A549 (cell line): ENCODE data around the gene SELP. TPM values are rescaled to one million over a fixed set of nuclear protein-coding genes. Genes with fewer than 3 reads are reported as not detected.
A peak's percentile ranks its signal among the peaks of the same experiment; 100 is the strongest.

Experiments used
- ATAC-seq, 2 experiments: fragments of 200-7000 bp in 1 of 2; fragments of >200 bp in 1 of 2; cut with Nextera tagmentation in 1 of 2; cut with Tn5 transposase in 1 of 2; 3 replicates each; pipeline versions ENCODE4 v1.8.0 to v1.9.1; 2018 to 2020; ENCODE audit warnings: mild to moderate bottlenecking in 1 of 2, moderate library complexity in 1 of 2
- CTCF ChIA-PET: fragments of 300-600 bp; sonication (Branson Sonifier 250); formaldehyde crosslinking; extraction: SDS; loops from one replicate; lab custom pipeline; 2021; ENCODE audit warnings: antibody characterized with exemption, inconsistent platforms; lab: Yijun Ruan, JAX
- POLR2A ChIA-PET: fragments of 350-600 bp; formaldehyde crosslinking; extraction: SDS; loops from one replicate; lab custom pipeline; 2021; ENCODE audit warnings: antibody characterized with exemption, inconsistent platforms; lab: Yijun Ruan, JAX
- DNase-seq, 2 experiments: peaks; one replicate each; pipeline versions ENCODE4 v3.0.0 to v3.0.0-alpha.2; 2011 to 2016; ENCODE audit warnings: low read depth in 1 of 2, low spot score in 1 of 2
- FAIRE-seq: peaks from 2 replicates; lab custom pipeline; 2011; peaks lifted over from hg19 to GRCh38; lab: Jason Lieb, UNC
- H3K27ac ChIP-seq, 2 experiments: fragments of >200 bp; sonication (Bioruptor Twin); formaldehyde crosslinking; 3 replicates each; pipeline ENCODE4 v1.5.1; 2016 to 2017
- H3K4me1 ChIP-seq: fragments of >200 bp; sonication (Bioruptor Twin); formaldehyde crosslinking; 3 replicates; pipeline ENCODE4 v1.6.1; 2016
- H3K4me2 ChIP-seq: fragments of >200 bp; sonication (Bioruptor Twin); formaldehyde crosslinking; 3 replicates; pipeline ENCODE4 v1.6.1; 2016
- H3K4me3 ChIP-seq: fragments of >200 bp; sonication (Bioruptor Twin); formaldehyde crosslinking; 3 replicates; pipeline ENCODE4 v1.5.1; 2016
- H3K9me3 ChIP-seq: fragments of >200 bp; sonication (Bioruptor Twin); formaldehyde crosslinking; 3 replicates; pipeline ENCODE4 v1.6.1; 2016
- ATOH8 ChIP-seq: fragments of 250-450 bp; sonication (Bioruptor Pico); IDR thresholded peaks from 2 replicates; pipeline ENCODE4 v1.5.0; 2020; ENCODE audit warnings: low read depth, mild to moderate bottlenecking, moderate library complexity
- CHD2 ChIP-seq: fragments of 150-350 bp; IDR thresholded peaks from 2 replicates; pipeline ENCODE4 v1.6.1; 2014; ENCODE audit warnings: low read length; ENCODE audit not compliant: partially characterized antibody
- E2F6 ChIP-seq: IDR thresholded peaks from 2 replicates; pipeline ENCODE4 v1.6.1; 2012; ENCODE audit warnings: low read depth, borderline replicate concordance
- EHMT2 ChIP-seq: fragments of 200-600 bp; sonication (generic); IDR thresholded peaks from 2 replicates; pipeline ENCODE4 v1.6.1; 2016; ENCODE audit warnings: antibody characterized with exemption, low read depth, mild to moderate bottlenecking, moderate library complexity
- GATA3 ChIP-seq: IDR thresholded peaks from 2 replicates; pipeline ENCODE4 v1.6.1; 2012; ENCODE audit warnings: borderline replicate concordance
- HMGXB4 ChIP-seq: fragments of 250-450 bp; sonication (Bioruptor Pico); IDR thresholded peaks from 2 replicates; pipeline ENCODE4 v1.5.0; 2021; ENCODE audit warnings: mild to moderate bottlenecking, moderate library complexity, borderline replicate concordance
- HOXB13 ChIP-seq: fragments of 250-450 bp; sonication (Bioruptor Pico); IDR thresholded peaks from 2 replicates; pipeline ENCODE4 v1.5.0; 2020; ENCODE audit warnings: low read depth, mild to moderate bottlenecking, moderate library complexity
- HOXB5 ChIP-seq: fragments of 250-450 bp; sonication (Bioruptor Pico); IDR thresholded peaks from 2 replicates; pipeline ENCODE4 v1.5.0; 2020; ENCODE audit warnings: mild to moderate bottlenecking, moderate library complexity
- JUNB ChIP-seq: fragments of >200 bp; sonication (Bioruptor Twin); formaldehyde crosslinking; IDR thresholded peaks from 2 replicates; pipeline ENCODE4 v1.6.1; 2016
- KDM5A ChIP-seq: fragments of 200-600 bp; sonication (generic); IDR thresholded peaks from 2 replicates; pipeline ENCODE4 v1.6.1; 2016; ENCODE audit warnings: antibody characterized with exemption, mild to moderate bottlenecking
- NFE2L2 ChIP-seq: fragments of 150-350 bp; conservative IDR thresholded peaks from 2 replicates; pipeline ENCODE4 v1.6.1; 2014; ENCODE audit warnings: low read length
- NR3C1 ChIP-seq: fragments of >200 bp; sonication (Bioruptor Twin); formaldehyde crosslinking; IDR thresholded peaks from 3 replicates; pipeline ENCODE4 v1.6.1; 2017
- POLR2AphosphoS2 ChIP-seq: conservative IDR thresholded peaks from 2 replicates; pipeline ENCODE4 v1.6.1; 2012; ENCODE audit warnings: low read length, improper control_type of control experiment, inconsistent platforms
- RARB ChIP-seq: fragments of 250-450 bp; sonication (Bioruptor Pico); IDR thresholded peaks from 2 replicates; pipeline ENCODE4 v1.8.0; 2021; ENCODE audit warnings: mild to moderate bottlenecking, moderate library complexity
- RCOR1 ChIP-seq: fragments of 150-350 bp; IDR thresholded peaks from 2 replicates; pipeline ENCODE4 v1.6.1; 2014; ENCODE audit warnings: antibody characterized with exemption, low read length, low read depth
- REST ChIP-seq: fragments of 200-600 bp; sonication (generic); IDR thresholded peaks from 2 replicates; pipeline ENCODE4 v1.6.1; 2016; ENCODE audit warnings: antibody characterized with exemption, mild to moderate bottlenecking, moderate library complexity
- RFX5 ChIP-seq: fragments of 450-650 bp; IDR thresholded peaks from 2 replicates; pipeline ENCODE4 v1.7.1; 2014; ENCODE audit warnings: antibody characterized with exemption, mild to moderate bottlenecking, moderate library complexity
- RNF2 ChIP-seq: fragments of 200-600 bp; sonication (generic); IDR thresholded peaks from 2 replicates; pipeline ENCODE4 v1.6.1; 2016; ENCODE audit warnings: low read depth, mild to moderate bottlenecking, antibody characterized with exemption, moderate library complexity, borderline replicate concordance
- SREBF2 ChIP-seq: fragments of 450-650 bp; IDR thresholded peaks from 2 replicates; pipeline ENCODE4 v1.6.1; 2014; ENCODE audit warnings: mild to moderate bottlenecking, moderate library complexity
- TFCP2L1 ChIP-seq: fragments of 250-450 bp; sonication (Bioruptor Pico); IDR thresholded peaks from 2 replicates; pipeline ENCODE4 v1.5.0; 2021; ENCODE audit warnings: mild to moderate bottlenecking
- ZC3H11A ChIP-seq: fragments of 450-650 bp; IDR thresholded peaks from 2 replicates; pipeline ENCODE4 v1.6.1; 2014; ENCODE audit warnings: antibody characterized with exemption, mild to moderate bottlenecking
- ZNF302 ChIP-seq: fragments of 250-450 bp; sonication (Bioruptor Pico); IDR thresholded peaks from 2 replicates; pipeline ENCODE4 v1.9.0; 2021; ENCODE audit warnings: inconsistent platforms, mild to moderate bottlenecking, moderate library complexity
- ZSCAN20 ChIP-seq: fragments of 250-450 bp; sonication (Bioruptor Pico); IDR thresholded peaks from 2 replicates; pipeline ENCODE4 v1.8.0; 2022; ENCODE audit warnings: mild to moderate bottlenecking, moderate library complexity
- WGBS: methylation state at CpG from one replicate; pipeline ENCODE4 v1.1.6; 2017; ENCODE audit errors: missing lambda C conversion rate; 5-methylcytosine and 5-hydroxymethylcytosine counted together
- polyA plus RNA-seq, 4 experiments: library from polyadenylated mRNA; depleted of rRNA in 3 of 4; stranded (reverse); fragments of >200 nt; fragmentation: RNase III in 1 of 4; extraction: RNeasy Plus Mini Kit Qiagen cat#74134 plus additional on column Dnase treatment in 1 of 4; gene quantifications; 2 replicates in 3 of 4; 3 replicates in 1 of 4; pipeline ENCODE4 v1.2.3, GENCODE V29; 2011 to 2017

The SELP gene
- polyA plus RNA-seq, 2 of the 4 experiments (the other 2 are of a cell fraction), result not detected

- no peak for FAIRE-seq
- H3K4me3 ChIP-seq, result peak overlapping the region; percentile 18; the same call in 2 of the 3 replicates
Measured at GRCh38 chr1:169586067-169586394, 43.9 kb downstream of the SELP start.

GRCh38 chr1:169585181-169585580, 44.7 kb downstream of the SELP start:
- no peak for FAIRE-seq
- CTCF ChIA-PET, result interaction anchor here (2.5 kb wide), 1 partner anchor 224 kb away, joined by 13 read pairs; no protein-coding TSS in a partner anchor

More at GRCh38 chr1:169586067-169586394, 43.9 kb downstream of the SELP start:
- Histone ChIP-seq H3K4me2 (peak overlapping the region; percentile 62), H3K9me3 (no peaks in the 10 kb centered on the region), H3K4me1 (no peaks in the 10 kb centered on the region; the same call in 2 of the 3 replicates), H3K27ac (no peak overlapping the region)
- DNase-seq, result no peak
- POLR2A ChIA-PET, result no interaction called here
- ATAC-seq, result peak; percentile 22 to 64; a peak in 3 of 6 replicates
- WGBS, result 36% methylated on average over 5 of the region's 5 CpGs
- TF ChIP-seq JUNB (no peak), EHMT2 (no peak), ATOH8 (CRISPR knock-in tag) (no peak), HOXB13 (CRISPR knock-in tag) (no peak)
- CTCF ChIA-PET, result interaction anchor here (0.7 to 2.5 kb wide), 7 partner anchors 16 to 1244 kb away, joined by 3 to 13 read pairs (median 5); no protein-coding TSS in a partner anchor

GRCh38 chr1:169584483-169585144, 45.3 kb downstream of the SELP start:
- DNase-seq (peak in 1 of 2 experiments; percentile 9), FAIRE-seq (no peak), ATAC-seq (no peak)
- ChIA-PET CTCF (interaction anchor here (1.4 kb wide), 1 partner anchor 127 kb away, joined by 3 read pairs; no protein-coding TSS in a partner anchor), POLR2A (no interaction called here)
- no peak overlapping the region for H3K27ac ChIP-seq
- no peak overlapping the region for H3K4me3 ChIP-seq
- no peaks in the 10 kb centered on the region for H3K9me3 ChIP-seq
- peak overlapping the region; percentile 25; the same call in 1 of the 3 replicates for H3K4me2 ChIP-seq
- no peaks in the 10 kb centered on the region; the same call in 2 of the 3 replicates for H3K4me1 ChIP-seq
- WGBS, result 35% methylated on average over 4 of the region's 4 CpGs
- no peak for TF ChIP-seq RARB (CRISPR knock-in tag)
- no peak for TF ChIP-seq RNF2
- TF ChIP-seq ZC3H11A, result no peak
- TF ChIP-seq EHMT2, result no peak
- TF ChIP-seq ZNF302 (CRISPR knock-in tag), result no peak
- no peak for TF ChIP-seq HMGXB4 (CRISPR knock-in tag)
- TF ChIP-seq NFE2L2, result no peak
- TF ChIP-seq ZSCAN20 (CRISPR knock-in tag), result no peak
- no peak for TF ChIP-seq RCOR1
- no peak for TF ChIP-seq SREBF2
- no peak for TF ChIP-seq KDM5A
- TF ChIP-seq HOXB5 (CRISPR knock-in tag), result no peak
- no peak for TF ChIP-seq E2F6
- TF ChIP-seq GATA3, result no peak
- no peak for TF ChIP-seq RFX5
- TF ChIP-seq CHD2, result no peak
- no peak for TF ChIP-seq REST

More at GRCh38 chr1:169585181-169585580, 44.7 kb downstream of the SELP start:
- H3K4me1 ChIP-seq, result no peaks in the 10 kb centered on the region; the same call in 2 of the 3 replicates
- ATAC-seq (no peak), DNase-seq (no peak)
- no peak overlapping the region for H3K27ac ChIP-seq
- TF ChIP-seq NR3C1 (no peak), TFCP2L1 (CRISPR knock-in tag) (no peak), POLR2AphosphoS2 (no peak), ZC3H11A (no peak)
- POLR2A ChIA-PET, result no interaction called here
- H3K4me2 ChIP-seq, result no peak overlapping the region
- no peak overlapping the region for H3K4me3 ChIP-seq
- no peaks in the 10 kb centered on the region for H3K9me3 ChIP-seq
